HG02588 (cell line): ENCODE data around the gene TRIP4.
"Not testable (repeated sequence)": the region's sequence is repeated elsewhere in the genome, so short reads cannot be mapped to it uniquely, and the experiment has no call there.

Experiments
- ATAC-seq: cut with Tn5 transposase; IDR thresholded peaks from one replicate; pipeline ENCODE4 v1.9.1; 2021; ENCODE audit warnings: mild to moderate bottlenecking, moderate library complexity; ENCODE audit not compliant: unreplicated experiment

TRIP4 gene

GRCh38 chr15:64380130-64380870 is 7.3 kb upstream of the TRIP4 start:
- ATAC-seq: not testable (repeated sequence)

- ATAC-seq: peak; percentile 98
Measured at GRCh38 chr15:64381000-64381751, 6.5 kb upstream of the TRIP4 start, which contains the start of gene PCLAF. Gene PCLAF, minus strand, starts transcription at chr15:64381441. Its CDS starts 70 bp downstream, at chr15:64381371.

- no peak for ATAC-seq
Measured at GRCh38 chr15:64383760-64384159, 3.9 kb upstream of the TRIP4 start.

- no peak for ATAC-seq
Measured at GRCh38 chr15:64386291-64386690, 1.3 kb upstream of the TRIP4 start.

GRCh38 chr15:64389036-64389435 is 1.4 kb downstream of the TRIP4 start:
- ATAC-seq: no peak

GRCh38 chr15:64392471-64392870 is 4.8 kb downstream of the TRIP4 start:
- not testable (repeated sequence) for ATAC-seq

GRCh38 chr15:64396789-64397188 is 9.2 kb downstream of the TRIP4 start:
- no peak for ATAC-seq

- no peak for ATAC-seq
Measured at GRCh38 chr15:64398575-64398974, 10.9 kb downstream of the TRIP4 start.

GRCh38 chr15:64400583-64400982 is 12.9 kb downstream of the TRIP4 start:
- ATAC-seq: no peak

- no peak for ATAC-seq
Measured at GRCh38 chr15:64412216-64412615, 24.6 kb downstream of the TRIP4 start.

GRCh38 chr15:64422697-64423096 is 35.1 kb downstream of the TRIP4 start:
- no peak for ATAC-seq

GRCh38 chr15:64423970-64424369 is 36.3 kb downstream of the TRIP4 start:
- no peak for ATAC-seq

- no peak for ATAC-seq
Measured at GRCh38 chr15:64425221-64425620, 37.6 kb downstream of the TRIP4 start.

GRCh38 chr15:64426845-64427465 is 39.3 kb downstream of the TRIP4 start:
- no peak for ATAC-seq

- no peak for ATAC-seq
Measured at GRCh38 chr15:64429448-64429847, 41.8 kb downstream of the TRIP4 start.

- no peak for ATAC-seq
Measured at GRCh38 chr15:64430000-64430735, 42.5 kb downstream of the TRIP4 start.

GRCh38 chr15:64437982-64438381 is 50.3 kb downstream of the TRIP4 start:
- no peak for ATAC-seq

GRCh38 chr15:64438653-64439447 is 51.2 kb downstream of the TRIP4 start:
- ATAC-seq: no peak

GRCh38 chr15:64441852-64442251 is 54.2 kb downstream of the TRIP4 start:
- no peak for ATAC-seq

- ATAC-seq: no peak
Measured at GRCh38 chr15:64443016-64443415, 55.4 kb downstream of the TRIP4 start.
